ENCODE results near the gene HIPK1.

DNA sequence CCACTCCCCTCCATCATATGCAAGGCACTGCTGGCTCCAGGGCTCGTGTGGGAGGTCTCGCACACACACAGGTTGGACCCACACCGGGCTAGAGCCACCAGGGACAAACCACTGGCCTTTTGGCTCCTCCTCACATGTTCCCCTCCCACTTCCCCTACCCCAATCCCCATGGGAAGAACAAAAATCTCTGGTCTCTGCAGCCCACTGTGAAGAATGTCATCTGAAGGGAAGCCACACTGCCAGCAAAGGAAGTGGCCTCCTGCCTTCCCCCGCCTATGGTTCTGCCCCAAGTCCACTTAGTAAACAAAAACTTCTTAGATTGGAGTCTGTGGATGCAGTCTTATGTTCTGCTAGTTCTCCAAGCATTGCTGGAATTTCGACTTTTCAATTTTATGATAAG, 74.3 kb downstream of the HIPK1 start:
- TF ChIP-seq, protein P1, sequence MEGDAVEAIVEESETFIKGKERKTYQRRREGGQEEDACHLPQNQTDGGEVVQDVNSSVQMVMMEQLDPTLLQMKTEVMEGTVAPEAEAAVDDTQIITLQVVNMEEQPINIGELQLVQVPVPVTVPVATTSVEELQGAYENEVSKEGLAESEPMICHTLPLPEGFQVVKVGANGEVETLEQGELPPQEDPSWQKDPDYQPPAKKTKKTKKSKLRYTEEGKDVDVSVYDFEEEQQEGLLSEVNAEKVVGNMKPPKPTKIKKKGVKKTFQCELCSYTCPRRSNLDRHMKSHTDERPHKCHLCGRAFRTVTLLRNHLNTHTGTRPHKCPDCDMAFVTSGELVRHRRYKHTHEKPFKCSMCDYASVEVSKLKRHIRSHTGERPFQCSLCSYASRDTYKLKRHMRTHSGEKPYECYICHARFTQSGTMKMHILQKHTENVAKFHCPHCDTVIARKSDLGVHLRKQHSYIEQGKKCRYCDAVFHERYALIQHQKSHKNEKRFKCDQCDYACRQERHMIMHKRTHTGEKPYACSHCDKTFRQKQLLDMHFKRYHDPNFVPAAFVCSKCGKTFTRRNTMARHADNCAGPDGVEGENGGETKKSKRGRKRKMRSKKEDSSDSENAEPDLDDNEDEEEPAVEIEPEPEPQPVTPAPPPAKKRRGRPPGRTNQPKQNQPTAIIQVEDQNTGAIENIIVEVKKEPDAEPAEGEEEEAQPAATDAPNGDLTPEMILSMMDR (IDR thresholded peaks at IDR 0.05; ENCODE audit: insufficient read depth, low read length, poor library complexity, severe bottlenecking), result no peak
- TF ChIP-seq EZH2phosphoT487 (conservative IDR thresholded peaks at IDR 0.05; ENCODE audit: low read length), result no peak

All from SU-DHL-6 (cell line).